B cell (primary cell): ENCODE measurements around the gene NREP.

ENCODE experiments used
- CTCF ChIP-seq: fragments of 200-600 bp; IDR thresholded peaks from one replicate; pipeline ENCODE4 v1.8.0; 2022; ENCODE audit warnings: antibody characterized with exemption, mild to moderate bottlenecking
- EZH2 ChIP-seq: IDR thresholded peaks from 2 replicates; pipeline ENCODE4 v1.6.1; 2012; ENCODE audit warnings: borderline replicate concordance, low read depth, mild to moderate bottlenecking, moderate library complexity, low read length; ENCODE audit not compliant: insufficient read depth, poor library complexity, severe bottlenecking

GRCh38 chr5:111774525-111774924, 17.5 kb upstream of the NREP start:
- no peak for TF ChIP-seq CTCF
- TF ChIP-seq EZH2: no peak
